ENCODE measurements around the gene P2RX3.

P2RX3 gene

GRCh38 chr11:57406337-57406904 is 68.3 kb downstream of the P2RX3 start:
- no peak overlapping the region for H3K4me3 ChIP-seq (ENCODE audit: low read depth, low read length)
- no peaks in the 10 kb centered on the region for H3K36me3 ChIP-seq (ENCODE audit: control insufficient read depth in 2 of 2, insufficient read depth in 1 of 2, low read length in 2 of 2)
- H3K9me3 ChIP-seq (ENCODE audit: control insufficient read depth, insufficient read depth, low read depth, low read length), result no peaks in the 10 kb centered on the region
- ChIA-PET POLR2A (interaction anchor here (0.6 kb wide), 1 partner anchor 69 kb away, joined by 4 read pairs; no protein-coding TSS in a partner anchor), CTCF (interaction anchor here (0.6 to 1.0 kb wide), 3 partner anchors 50 to 157 kb away, joined by 3 to 6 read pairs (median 4); no protein-coding TSS in a partner anchor)
- TF ChIP-seq ZNF239 (tag by site-specific recombination; IDR thresholded peaks at IDR 0.05) (no peak), ZSCAN30 (tag by site-specific recombination; IDR thresholded peaks at IDR 0.05) (no peak), ZNF518A (tag by site-specific recombination; conservative IDR thresholded peaks at IDR 0.05; ENCODE audit: low read depth) (no peak), ZFP41 (tag by site-specific recombination; IDR thresholded peaks at IDR 0.05; ENCODE audit: borderline replicate concordance) (no peak), ZNF621 (tag by site-specific recombination; IDR thresholded peaks at IDR 0.05) (no peak), ZNF311 (tag by site-specific recombination; IDR thresholded peaks at IDR 0.05; ENCODE audit: borderline replicate concordance) (no peak), ZNF585B (tag by site-specific recombination; IDR thresholded peaks at IDR 0.05) (no peak), TSHZ1 (tag by site-specific recombination; IDR thresholded peaks at IDR 0.05; ENCODE audit: borderline replicate concordance) (no peak), ZNF610 (tag by site-specific recombination; IDR thresholded peaks at IDR 0.05; ENCODE audit: borderline replicate concordance) (no peak), ZNF600 (tag by site-specific recombination; IDR thresholded peaks at IDR 0.05) (no peak), HOXA7 (CRISPR knock-in tag; IDR thresholded peaks at IDR 0.05; ENCODE audit: borderline replicate concordance) (no peak), ZNF555 (tag by site-specific recombination; conservative IDR thresholded peaks at IDR 0.05) (no peak)
- TF ChIP-seq, protein P1, sequence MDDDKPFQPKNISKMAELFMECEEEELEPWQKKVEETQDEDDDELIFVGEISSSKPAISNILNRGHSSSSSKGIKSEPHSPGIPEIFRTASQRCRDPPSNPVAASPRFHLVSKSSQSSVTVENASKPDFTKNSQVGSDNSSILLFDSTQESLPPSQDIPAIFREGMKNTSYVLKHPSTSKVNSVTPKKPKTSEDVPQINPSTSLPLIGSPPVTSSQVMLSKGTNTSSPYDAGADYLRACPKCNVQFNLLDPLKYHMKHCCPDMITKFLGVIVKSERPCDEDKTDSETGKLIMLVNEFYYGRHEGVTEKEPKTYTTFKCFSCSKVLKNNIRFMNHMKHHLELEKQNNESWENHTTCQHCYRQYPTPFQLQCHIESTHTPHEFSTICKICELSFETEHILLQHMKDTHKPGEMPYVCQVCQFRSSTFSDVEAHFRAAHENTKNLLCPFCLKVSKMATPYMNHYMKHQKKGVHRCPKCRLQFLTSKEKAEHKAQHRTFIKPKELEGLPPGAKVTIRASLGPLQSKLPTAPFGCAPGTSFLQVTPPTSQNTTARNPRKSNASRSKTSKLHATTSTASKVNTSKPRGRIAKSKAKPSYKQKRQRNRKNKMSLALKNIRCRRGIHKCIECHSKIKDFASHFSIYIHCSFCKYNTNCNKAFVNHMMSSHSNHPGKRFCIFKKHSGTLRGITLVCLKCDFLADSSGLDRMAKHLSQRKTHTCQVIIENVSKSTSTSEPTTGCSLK (tag by site-specific recombination; IDR thresholded peaks at IDR 0.05), result no peak
- TF ChIP-seq, protein P2, sequence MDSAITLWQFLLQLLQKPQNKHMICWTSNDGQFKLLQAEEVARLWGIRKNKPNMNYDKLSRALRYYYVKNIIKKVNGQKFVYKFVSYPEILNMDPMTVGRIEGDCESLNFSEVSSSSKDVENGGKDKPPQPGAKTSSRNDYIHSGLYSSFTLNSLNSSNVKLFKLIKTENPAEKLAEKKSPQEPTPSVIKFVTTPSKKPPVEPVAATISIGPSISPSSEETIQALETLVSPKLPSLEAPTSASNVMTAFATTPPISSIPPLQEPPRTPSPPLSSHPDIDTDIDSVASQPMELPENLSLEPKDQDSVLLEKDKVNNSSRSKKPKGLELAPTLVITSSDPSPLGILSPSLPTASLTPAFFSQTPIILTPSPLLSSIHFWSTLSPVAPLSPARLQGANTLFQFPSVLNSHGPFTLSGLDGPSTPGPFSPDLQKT (IDR thresholded peaks at IDR 0.05; ENCODE audit: borderline replicate concordance, low read depth, low read length), result no peak
- no peaks in the 10 kb centered on the region for H3K4me1 ChIP-seq (ENCODE audit: control insufficient read depth, insufficient read depth, low read length)
- H3K27ac ChIP-seq (ENCODE audit: extremely low read depth, low read depth, low read length), result no peak overlapping the region
